Spleen (tissue), 7 donors: ENCODE measurements around the gene ABCA3.

ENCODE experiments used
- CTCF ChIP-seq, 11 experiments: fragments of 200-600 bp in 7 of 11; fragments of 450-650 bp in 4 of 11; sonication (generic) in 4 of 11; IDR thresholded peaks in 8 of 11; conservative IDR thresholded peaks in 3 of 11; 1 replicate in 7 of 11; 2 replicates in 4 of 11; pipeline versions ENCODE4 v1.4.0 to v1.8.0; 2016 to 2021; ENCODE audit warnings: antibody characterized with exemption in 11 of 11, inconsistent platforms in 4 of 11, mild to moderate bottlenecking in 1 of 11
- POLR2A ChIP-seq, 3 donors: fragments of 450-650 bp; IDR thresholded peaks; one replicate each; pipeline ENCODE4 v1.5.1; 2017; ENCODE audit warnings: antibody characterized with exemption in 3 of 3, mild to moderate bottlenecking in 1 of 3
- donor health status: DM: no; HTN: no; CAD: no; lungs with moderate emphysema.
- donor health status: DM: no; HTN: no; CAD: no.
- donor health status: DM: no; HTN: no; CAD: no.

- no peak for TF ChIP-seq POLR2A (IDR thresholded peaks at IDR 0.05)
- TF ChIP-seq CTCF (IDR thresholded peaks at IDR 0.05 in 8 of 11, conservative IDR thresholded peaks at IDR 0.05 in 3 of 11), result no peak
These were observed 105.3 kb downstream of the ABCA3 start for GRCh38 chr16:2235234-2235651.
